Uterus (tissue), 4 donors: ENCODE measurements around the gene KCNQ1. TPM values are rescaled to one million over a fixed set of nuclear protein-coding genes. Genes with fewer than 3 reads are reported as not detected.

Experiments used
- DNase-seq, 2 donors: peaks; one replicate each; pipeline ENCODE4 v3.0.0-alpha.2; 2019 to 2020
- H3K27ac ChIP-seq, 2 donors: fragments of 200-600 bp; sonication (generic); 1 replicate in 1 of 2; 2 replicates in 1 of 2; pipeline ENCODE4 v1.5.1; 2016 to 2018
- H3K27me3 ChIP-seq, 2 donors: fragments of 200-600 bp; sonication (generic); one replicate each; pipeline ENCODE4 v1.5.1; 2018 to 2019; ENCODE audit warnings: control low read depth in 1 of 2
- H3K36me3 ChIP-seq, 2 donors: fragments of 200-600 bp; sonication (generic); one replicate each; pipeline ENCODE4 v1.5.1; 2019; ENCODE audit warnings: control low read depth in 1 of 2
- H3K4me1 ChIP-seq, 2 donors: fragments of 200-600 bp; sonication (generic); one replicate each; pipeline ENCODE4 v1.5.1; 2018 to 2019; ENCODE audit warnings: control low read depth in 1 of 2
- H3K4me3 ChIP-seq, 2 donors: fragments of 200-600 bp; sonication (generic); 1 replicate in 1 of 2; 2 replicates in 1 of 2; pipeline ENCODE4 v1.5.1; 2018 to 2019; ENCODE audit warnings: mild to moderate bottlenecking in 1 of 2
- H3K9me3 ChIP-seq, 2 donors: fragments of 200-600 bp; sonication (generic); one replicate each; pipeline ENCODE4 v1.5.1; 2019; ENCODE audit warnings: control low read depth in 1 of 2
- POLR2A ChIP-seq, 2 donors: fragments of 450-650 bp; IDR thresholded peaks; one replicate each; pipeline ENCODE4 v1.6.1; 2016; ENCODE audit warnings: antibody characterized with exemption in 2 of 2, mild to moderate bottlenecking in 1 of 2, moderate library complexity in 1 of 2
- intact Hi-C: fragments of 100-400 bp; cut with DNase I; formaldehyde crosslinking; loops from one replicate; pipeline ENCODE4 v1.15.1; 2023; ENCODE audit warnings: low total_unique reads
- total RNA-seq, 4 donors: library from RNA; depleted of rRNA in 3 of 4; stranded (reverse); fragments of >200 nt in 3 of 4; gene quantifications; one replicate each; pipeline versions ENCODE4 v1.1.0 to v1.2.4, GENCODE V29; 2014 to 2023
- TF ChIP-seq, protein P1 (sequence below), 4 experiments: fragments of 200-600 bp in 2 of 4; fragments of 450-650 bp in 2 of 4; sonication (generic) in 2 of 4; IDR thresholded peaks; one replicate each; pipeline ENCODE4 v1.5.1; 2016 to 2019; ENCODE audit warnings: antibody characterized with exemption in 4 of 4, mild to moderate bottlenecking in 2 of 4, moderate library complexity in 1 of 4
- donor health status: DM: yes; HTN: yes; CAD: no.

KCNQ1 gene
- total RNA-seq, 4 donors from 2014 or later: 2.6 to 10.4 (median 5.4) TPM

DNA sequence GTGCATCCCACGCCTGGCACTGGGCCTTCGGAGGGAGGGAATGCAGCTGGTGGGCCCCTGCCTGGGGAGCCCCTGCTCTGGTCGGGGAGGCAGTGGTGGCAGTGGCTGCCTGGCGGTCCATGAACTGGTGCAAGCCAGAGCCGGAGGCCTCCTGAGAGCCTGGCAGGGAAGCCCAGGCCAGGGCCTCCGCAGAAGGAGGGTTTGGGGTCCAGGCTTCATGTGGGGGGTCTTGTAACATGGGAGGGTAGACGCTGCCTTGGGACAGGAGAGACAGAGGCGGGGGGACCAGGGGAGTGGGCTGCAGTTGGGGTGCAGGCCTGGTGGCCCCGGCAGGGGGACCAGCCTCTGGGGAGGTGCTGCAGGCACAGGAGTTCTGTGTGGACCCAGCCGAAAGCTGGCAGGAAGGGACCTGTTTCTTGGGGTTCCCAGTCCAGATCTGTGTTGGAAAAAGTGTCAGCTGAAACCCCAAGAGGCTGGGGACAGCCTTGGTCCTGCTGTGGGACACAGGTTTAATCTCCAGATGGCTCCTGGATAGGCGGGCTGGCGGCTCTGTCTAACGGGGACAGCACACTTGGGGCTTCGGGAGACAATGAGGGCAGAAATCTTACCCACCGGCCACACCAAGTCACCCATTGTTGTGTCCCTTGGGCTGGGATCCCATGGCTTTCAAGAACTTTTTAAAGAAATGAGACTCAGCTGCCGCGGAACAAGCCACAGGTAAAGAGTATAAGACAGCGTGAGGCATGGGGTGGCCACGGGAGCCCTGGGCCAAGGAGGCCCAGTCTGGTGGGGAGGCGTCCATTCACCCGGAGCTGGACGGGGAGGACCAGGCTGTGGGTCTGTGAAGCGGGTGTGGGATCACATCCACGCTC lies 73.5 kb downstream of the KCNQ1 start:
- intact Hi-C loops: no loop called here
- no peaks in the 10 kb centered on the region for H3K4me1 ChIP-seq

DNA sequence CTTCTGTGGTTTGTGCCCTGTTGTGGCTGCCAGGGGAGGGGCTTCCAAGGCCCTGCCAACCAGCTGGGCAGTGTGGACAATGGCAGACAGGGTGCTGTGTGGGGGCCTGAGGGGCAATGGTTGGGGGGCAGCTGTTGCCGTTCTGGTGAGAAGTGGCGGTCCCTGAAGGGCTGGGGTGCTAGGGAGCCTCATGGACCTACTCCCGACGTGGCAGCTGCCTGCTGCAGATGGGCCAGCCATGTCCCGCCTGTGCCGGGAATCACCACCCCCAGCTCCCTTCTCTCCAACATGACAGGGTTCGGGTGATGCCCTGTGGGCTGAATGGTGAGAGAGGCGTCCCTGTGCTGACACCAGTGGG lies 74.2 kb downstream of the KCNQ1 start:
- intact Hi-C loops: no loop called here
- TF ChIP-seq POLR2A (IDR thresholded peaks at IDR 0.05): no peak
- TF ChIP-seq, protein P1, sequence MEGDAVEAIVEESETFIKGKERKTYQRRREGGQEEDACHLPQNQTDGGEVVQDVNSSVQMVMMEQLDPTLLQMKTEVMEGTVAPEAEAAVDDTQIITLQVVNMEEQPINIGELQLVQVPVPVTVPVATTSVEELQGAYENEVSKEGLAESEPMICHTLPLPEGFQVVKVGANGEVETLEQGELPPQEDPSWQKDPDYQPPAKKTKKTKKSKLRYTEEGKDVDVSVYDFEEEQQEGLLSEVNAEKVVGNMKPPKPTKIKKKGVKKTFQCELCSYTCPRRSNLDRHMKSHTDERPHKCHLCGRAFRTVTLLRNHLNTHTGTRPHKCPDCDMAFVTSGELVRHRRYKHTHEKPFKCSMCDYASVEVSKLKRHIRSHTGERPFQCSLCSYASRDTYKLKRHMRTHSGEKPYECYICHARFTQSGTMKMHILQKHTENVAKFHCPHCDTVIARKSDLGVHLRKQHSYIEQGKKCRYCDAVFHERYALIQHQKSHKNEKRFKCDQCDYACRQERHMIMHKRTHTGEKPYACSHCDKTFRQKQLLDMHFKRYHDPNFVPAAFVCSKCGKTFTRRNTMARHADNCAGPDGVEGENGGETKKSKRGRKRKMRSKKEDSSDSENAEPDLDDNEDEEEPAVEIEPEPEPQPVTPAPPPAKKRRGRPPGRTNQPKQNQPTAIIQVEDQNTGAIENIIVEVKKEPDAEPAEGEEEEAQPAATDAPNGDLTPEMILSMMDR (IDR thresholded peaks at IDR 0.05): no peak
- Histone ChIP-seq H3K9me3 (no peaks in the 10 kb centered on the region), H3K27ac (no peak overlapping the region), H3K4me1 (no peaks in the 10 kb centered on the region), H3K4me3 (no peak overlapping the region), H3K36me3 (no peaks in the 10 kb centered on the region), H3K27me3 (no peaks in the 10 kb centered on the region)
- peak; percentile 6 to 10 for DNase-seq

More for the DNA sequence above, 73.5 kb downstream of the KCNQ1 start:
- DNase-seq: peak; percentile 8 to 11
- Histone ChIP-seq H3K27ac (no peak overlapping the region), H3K27me3 (no peaks in the 10 kb centered on the region), H3K9me3 (no peaks in the 10 kb centered on the region), H3K4me3 (no peak overlapping the region), H3K36me3 (no peaks in the 10 kb centered on the region)
- TF ChIP-seq POLR2A (IDR thresholded peaks at IDR 0.05): no peak
- TF ChIP-seq, protein P1 (IDR thresholded peaks at IDR 0.05): no peak

DNA sequence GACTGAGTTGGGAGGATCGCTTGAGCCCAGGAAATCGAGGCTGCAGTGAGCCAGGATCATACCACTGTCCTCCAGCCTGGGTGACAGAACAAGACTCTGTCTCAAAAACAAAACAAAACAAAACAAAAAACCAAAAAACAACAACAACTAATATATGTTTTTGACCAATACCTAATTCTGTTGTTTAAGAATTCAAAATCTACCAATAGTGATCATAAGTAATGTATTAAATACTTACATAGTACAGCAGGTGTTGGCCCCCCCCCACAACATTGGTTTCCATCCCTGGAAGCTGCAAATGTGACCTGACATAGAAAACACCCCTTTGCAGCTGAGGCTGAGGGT lies 74.7 kb downstream of the KCNQ1 start:
- Histone ChIP-seq H3K36me3 (no peaks in the 10 kb centered on the region), H3K4me1 (no peaks in the 10 kb centered on the region), H3K27me3 (no peaks in the 10 kb centered on the region), H3K4me3 (no peak overlapping the region), H3K9me3 (no peaks in the 10 kb centered on the region), H3K27ac (no peak overlapping the region)
- TF ChIP-seq, protein P1 (IDR thresholded peaks at IDR 0.05): no peak
- TF ChIP-seq POLR2A (IDR thresholded peaks at IDR 0.05): no peak
- no peak for DNase-seq
- intact Hi-C loops: no loop called here

DNA sequence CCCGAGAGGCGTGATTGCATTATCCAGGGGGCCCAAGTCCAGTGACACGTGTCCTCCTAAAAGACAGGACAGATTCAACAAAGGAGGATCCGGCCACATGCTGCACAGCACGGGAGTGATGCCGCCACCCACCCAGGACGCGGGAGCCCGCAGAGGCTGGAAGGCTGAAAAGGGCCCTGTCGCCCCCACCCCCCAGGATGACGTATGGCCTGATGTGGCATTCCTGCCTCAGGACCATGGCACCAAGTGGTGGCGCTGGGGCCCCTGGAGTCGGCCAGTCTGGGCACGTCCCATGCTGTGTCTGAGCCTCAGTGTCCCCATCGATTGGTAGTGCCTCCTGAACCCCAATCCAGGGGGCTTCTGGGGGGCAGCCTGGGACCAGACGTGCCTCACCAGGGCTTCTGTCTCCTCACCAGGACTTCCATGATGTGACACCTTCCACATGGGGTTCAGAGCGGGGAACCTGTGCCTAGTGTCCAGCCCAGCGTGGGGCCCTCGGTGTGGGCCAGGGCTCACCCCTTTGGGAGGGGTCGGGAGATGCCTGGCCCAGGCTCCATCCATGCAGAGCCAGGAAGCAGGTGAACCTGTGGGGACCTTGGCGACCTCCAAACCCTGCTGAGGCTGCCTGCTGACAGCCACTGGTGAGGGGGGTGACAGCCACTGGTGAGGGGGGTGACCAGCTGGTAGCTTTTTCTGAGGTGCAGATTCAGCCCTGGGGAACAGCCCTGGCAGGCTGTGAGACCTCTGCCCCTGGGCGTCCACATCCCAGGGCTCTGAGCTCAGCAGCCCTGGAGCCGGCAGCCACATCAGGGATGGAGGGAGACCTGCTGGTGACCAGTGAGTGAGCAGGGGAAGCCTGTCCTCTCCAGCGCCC lies 75.3 kb downstream of the KCNQ1 start:
- Histone ChIP-seq H3K27me3 (no peaks in the 10 kb centered on the region), H3K36me3 (no peaks in the 10 kb centered on the region), H3K4me3 (no peak overlapping the region), H3K9me3 (no peaks in the 10 kb centered on the region), H3K27ac (no peak overlapping the region), H3K4me1 (no peaks in the 10 kb centered on the region)
- TF ChIP-seq POLR2A (IDR thresholded peaks at IDR 0.05): no peak
- TF ChIP-seq, protein P1 (IDR thresholded peaks at IDR 0.05): no peak
- intact Hi-C loops: no loop called here
- peak; percentile 9 to 12 for DNase-seq

DNA sequence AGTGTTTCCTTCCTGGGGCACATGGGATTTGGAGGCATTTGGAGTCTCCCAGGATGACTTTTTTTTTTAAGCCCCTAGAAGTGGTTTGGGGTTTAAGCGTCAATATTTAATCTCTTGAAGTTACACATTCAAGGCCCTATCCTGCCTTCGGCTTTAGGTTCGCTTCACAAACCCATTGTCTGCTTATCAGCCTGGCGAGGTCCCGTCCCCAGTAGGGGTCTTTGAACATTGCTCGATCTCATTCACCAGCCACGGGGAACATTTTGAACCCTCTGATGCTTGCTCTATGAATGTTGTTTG lies 75.9 kb downstream of the KCNQ1 start:
- no peaks in the 10 kb centered on the region for H3K36me3 ChIP-seq
- no peaks in the 10 kb centered on the region for H3K27me3 ChIP-seq
- DNase-seq: no peak
- TF ChIP-seq, protein P1 (IDR thresholded peaks at IDR 0.05): no peak
- no peak for TF ChIP-seq POLR2A (IDR thresholded peaks at IDR 0.05)
- no peak overlapping the region for H3K4me3 ChIP-seq
- no peaks in the 10 kb centered on the region for H3K9me3 ChIP-seq
- no peak overlapping the region for H3K27ac ChIP-seq
- H3K4me1 ChIP-seq: no peaks in the 10 kb centered on the region
- intact Hi-C loops: no loop called here
